ENCODE results near the gene SSMEM1.
"Not testable (repeated sequence)": the region's sequence is repeated elsewhere in the genome, so short reads cannot be mapped to it uniquely, and the experiment has no call there.

SSMEM1 gene

GRCh38 chr7:130207642-130208041 lies at the start of gene SSMEM1:
TSS of gene SSMEM1 (plus strand) at chr7:130207860. CDS start at chr7:130207911, 51 bp downstream.
- no peak for DNase-seq

- DNase-seq = no peak
Measured at GRCh38 chr7:130160023-130160422, 47.6 kb upstream of the SSMEM1 start.

GRCh38 chr7:130160455-130160854 lies 47.2 kb upstream of the SSMEM1 start:
- no peak for DNase-seq

- DNase-seq = no peak
Measured at GRCh38 chr7:130162196-130162595, 45.5 kb upstream of the SSMEM1 start.

- no peak for DNase-seq
Measured at GRCh38 chr7:130174237-130174959, 33.3 kb upstream of the SSMEM1 start.

- no peak for DNase-seq
Measured at GRCh38 chr7:130178251-130178650, 29.4 kb upstream of the SSMEM1 start.

GRCh38 chr7:130179631-130180030 lies 28.0 kb upstream of the SSMEM1 start:
- DNase-seq = no peak

- peak; percentile 80 for DNase-seq
Measured at GRCh38 chr7:130180571-130181262, 26.9 kb upstream of the SSMEM1 start.

- DNase-seq = no peak
Measured at GRCh38 chr7:130181263-130181605, 26.4 kb upstream of the SSMEM1 start.

GRCh38 chr7:130182990-130183389 lies 24.7 kb upstream of the SSMEM1 start:
- DNase-seq = peak; percentile 64

GRCh38 chr7:130184349-130184748 lies 23.3 kb upstream of the SSMEM1 start:
- DNase-seq = not testable (repeated sequence)

GRCh38 chr7:130187360-130187759 lies 20.3 kb upstream of the SSMEM1 start:
- no peak for DNase-seq

- DNase-seq = no peak
Measured at GRCh38 chr7:130189343-130189742, 18.3 kb upstream of the SSMEM1 start.

GRCh38 chr7:130191791-130192190 lies 15.9 kb upstream of the SSMEM1 start:
- DNase-seq = no peak

GRCh38 chr7:130195396-130195795 lies 12.3 kb upstream of the SSMEM1 start:
- DNase-seq = no peak

- DNase-seq = no peak
Measured at GRCh38 chr7:130196476-130196875, 11.2 kb upstream of the SSMEM1 start.

GRCh38 chr7:130197094-130197493 lies 10.6 kb upstream of the SSMEM1 start:
- no peak for DNase-seq

- no peak for DNase-seq
Measured at GRCh38 chr7:130201796-130202195, 5.9 kb upstream of the SSMEM1 start.

- peak; percentile 98 for DNase-seq
Measured at GRCh38 chr7:130205084-130205947, 2.3 kb upstream of the SSMEM1 start, which contains the start of gene TMEM209. TSS of gene TMEM209 (minus strand) at chr7:130205406. CDS start at chr7:130205375, 31 bp downstream.

GRCh38 chr7:130207033-130207432 lies 627 bp upstream of the SSMEM1 start:
- no peak for DNase-seq

- no peak for DNase-seq
Measured at GRCh38 chr7:130208516-130208915, 856 bp downstream of the SSMEM1 start.

GRCh38 chr7:130210181-130210935 lies 2.7 kb downstream of the SSMEM1 start:
- DNase-seq = no peak

- no peak for DNase-seq
Measured at GRCh38 chr7:130213828-130214227, 6.2 kb downstream of the SSMEM1 start.

All from activated CD4-positive, alpha-beta T cell treated with anti-CD3 and anti-CD28 coated beads, Interleukin-2, Interleukin-6, amounts not matched to agents 100 ng/mL and 50 ng/mL, durations not matched to agents 16 hours and 8 hours (primary cell).